Naive thymus-derived CD4-positive, alpha-beta T cell (primary cell): ENCODE data around the gene HDAC4. TPM values are rescaled to one million over a fixed set of nuclear protein-coding genes. Genes with fewer than 3 reads are reported as not detected.

Experiments
- ATAC-seq: fragments of 150-1000 bp; cut with Tn5 transposase; 2 replicates; pipeline ENCODE4 v1.10.0; 2021; ENCODE audit warnings: mild to moderate bottlenecking, moderate library complexity
- CTCF ChIA-PET: fragments of 350-600 bp; sonication (Branson Sonifier 250); formaldehyde crosslinking; loops from one replicate; lab custom pipeline; 2021; ENCODE audit warnings: antibody characterized with exemption; lab: Charles Lee
- POLR2A ChIA-PET: fragments of 350-600 bp; sonication (Branson Sonifier 250); formaldehyde crosslinking; loops from one replicate; lab custom pipeline; 2021; ENCODE audit warnings: antibody characterized with exemption, inconsistent platforms; lab: Charles Lee
- DNase-seq, 9 donors: peaks; one replicate each; pipeline versions ENCODE4 v3.0.0 to v3.0.0-alpha.2; 2020 to 2022; ENCODE audit warnings: mixed read lengths in 1 of 9
- H3K27ac ChIP-seq: one replicate; pipeline ENCODE4 v1.7.0; 2013; ENCODE audit warnings: mild to moderate bottlenecking, low read depth, low read length, moderate library complexity
- H3K27me3 ChIP-seq, 2 donors: one replicate each; pipeline ENCODE4 v1.7.0; 2013; ENCODE audit warnings: low read length in 2 of 2, mild to moderate bottlenecking in 2 of 2, moderate library complexity in 2 of 2; ENCODE audit not compliant: control insufficient read depth in 2 of 2, insufficient read depth in 2 of 2
- H3K36me3 ChIP-seq, 3 experiments: 1 replicate in 2 of 3; 2 replicates in 1 of 3; pipeline ENCODE4 v1.7.0; 2013; ENCODE audit warnings: low read length in 3 of 3, mild to moderate bottlenecking in 3 of 3, moderate library complexity in 1 of 3; ENCODE audit not compliant: insufficient read depth in 3 of 3, control insufficient read depth in 2 of 3
- H3K4me1 ChIP-seq, 2 donors: one replicate each; pipeline ENCODE4 v1.7.0; 2013; ENCODE audit warnings: low read length in 2 of 2, mild to moderate bottlenecking in 2 of 2, moderate library complexity in 1 of 2; ENCODE audit not compliant: control insufficient read depth in 2 of 2, insufficient read depth in 2 of 2
- H3K4me3 ChIP-seq: 2 replicates; pipeline ENCODE4 v1.7.0; 2013; ENCODE audit warnings: mild to moderate bottlenecking, low read length
- H3K9me3 ChIP-seq, 3 experiments: 1 replicate in 2 of 3; 2 replicates in 1 of 3; pipeline ENCODE4 v1.7.0; 2013; ENCODE audit warnings: low read length in 3 of 3; ENCODE audit not compliant: control insufficient read depth in 2 of 3
- H3K27ac Mint-ChIP-seq, 9 donors: one replicate each; pipeline ENCODE4 v1.8.0; 2020 to 2022; ENCODE audit warnings: mixed read lengths in 9 of 9, mild to moderate bottlenecking in 8 of 9, moderate library complexity in 5 of 9, inconsistent platforms in 2 of 9
- H3K27me3 Mint-ChIP-seq, 5 donors: one replicate each; pipeline ENCODE4 v1.8.0; 2021 to 2022; ENCODE audit warnings: mixed read lengths in 5 of 5, mild to moderate bottlenecking in 1 of 5
- H3K36me3 Mint-ChIP-seq, 5 donors: one replicate each; pipeline ENCODE4 v1.8.0; 2020 to 2022; ENCODE audit warnings: mixed read lengths in 5 of 5, mild to moderate bottlenecking in 3 of 5, inconsistent platforms in 1 of 5
- H3K4me1 Mint-ChIP-seq, 7 donors: one replicate each; pipeline ENCODE4 v1.8.0; 2020 to 2022; ENCODE audit warnings: mixed read lengths in 7 of 7, mild to moderate bottlenecking in 3 of 7, inconsistent platforms in 1 of 7
- H3K4me3 Mint-ChIP-seq, 10 donors: one replicate each; pipeline ENCODE4 v1.8.0; 2020 to 2022; ENCODE audit warnings: mild to moderate bottlenecking in 10 of 10, mixed read lengths in 10 of 10, moderate library complexity in 6 of 10, inconsistent platforms in 2 of 10
- H3K9me3 Mint-ChIP-seq, 11 donors: one replicate each; pipeline ENCODE4 v1.8.0; 2020 to 2022; ENCODE audit warnings: mixed read lengths in 11 of 11, mild to moderate bottlenecking in 4 of 11, inconsistent platforms in 1 of 11, moderate library complexity in 1 of 11
- intact Hi-C, 2 donors: fragments of 100-400 bp; cut with micrococcal nuclease; formaldehyde crosslinking; loops; one replicate each; pipeline ENCODE4 v1.15.1; 2023
- polyA plus RNA-seq, 2 donors: library from polyadenylated mRNA; unstranded; fragments of 300-500 nt; fragmentation: Illumina TruSeq; gene quantifications; one replicate each; pipeline ENCODE4 v1.2.3, GENCODE V29; 2021
- total RNA-seq, 6 experiments: library from RNA in 5 of 6; stranded (reverse) in 5 of 6; gene quantifications; 1 replicate in 5 of 6; 2 replicates in 1 of 6; pipeline ENCODE4 v1.2.3 and lab custom pipeline; 2021 to 2026

HDAC4 gene
- total and polyA plus RNA-seq, 7 experiments from 2014 or later, result 7.4 to 101 (median 55.3) TPM

DNA sequence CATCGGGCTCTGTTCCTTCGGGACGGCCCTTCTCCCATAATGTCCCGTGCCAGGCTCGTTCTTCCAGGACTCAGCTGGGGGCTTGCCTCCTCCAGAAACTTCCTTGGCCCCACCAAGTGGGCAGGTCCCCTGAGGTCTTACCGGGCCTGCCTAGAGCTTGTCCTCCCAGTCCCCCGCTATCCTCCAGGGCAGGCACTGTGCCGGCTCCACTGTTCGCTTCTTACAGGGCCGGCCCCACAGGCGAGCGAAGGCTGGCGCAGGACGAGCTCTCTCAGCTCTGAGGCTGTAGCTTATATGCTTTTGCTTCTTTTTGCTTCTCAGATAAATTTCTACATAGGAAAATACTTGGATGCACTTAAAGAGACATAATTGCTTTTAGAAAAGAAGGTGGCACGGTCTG lies 323.6 kb downstream of the HDAC4 start:
- H3K27ac Mint-ChIP-seq, result no peak overlapping the region
- no peak overlapping the region for H3K27ac ChIP-seq
- CTCF ChIA-PET, result no interaction called here
- H3K4me1 Mint-ChIP-seq, result no peaks in the 10 kb centered on the region
- H3K4me3 Mint-ChIP-seq, result no peak overlapping the region
- H3K9me3 ChIP-seq, result no peaks in the 10 kb centered on the region
- DNase-seq, result no peak
- no peaks in the 10 kb centered on the region for H3K27me3 Mint-ChIP-seq
- peaks cover 0 to 94% (median 0%) of the 10 kb centered on the region in 3 experiments for H3K36me3 ChIP-seq
- no peak for ATAC-seq
- no peaks in the 10 kb centered on the region for H3K9me3 Mint-ChIP-seq
- H3K27me3 ChIP-seq, result no peaks in the 10 kb centered on the region
- H3K36me3 Mint-ChIP-seq, result peaks cover 13 to 66% (median 23%) of the 10 kb centered on the region in 5 donors
- H3K4me3 ChIP-seq, result no peak overlapping the region
- intact Hi-C loops, result no loop called here
- no peaks in the 10 kb centered on the region for H3K4me1 ChIP-seq
- POLR2A ChIA-PET, result no interaction called here

DNA sequence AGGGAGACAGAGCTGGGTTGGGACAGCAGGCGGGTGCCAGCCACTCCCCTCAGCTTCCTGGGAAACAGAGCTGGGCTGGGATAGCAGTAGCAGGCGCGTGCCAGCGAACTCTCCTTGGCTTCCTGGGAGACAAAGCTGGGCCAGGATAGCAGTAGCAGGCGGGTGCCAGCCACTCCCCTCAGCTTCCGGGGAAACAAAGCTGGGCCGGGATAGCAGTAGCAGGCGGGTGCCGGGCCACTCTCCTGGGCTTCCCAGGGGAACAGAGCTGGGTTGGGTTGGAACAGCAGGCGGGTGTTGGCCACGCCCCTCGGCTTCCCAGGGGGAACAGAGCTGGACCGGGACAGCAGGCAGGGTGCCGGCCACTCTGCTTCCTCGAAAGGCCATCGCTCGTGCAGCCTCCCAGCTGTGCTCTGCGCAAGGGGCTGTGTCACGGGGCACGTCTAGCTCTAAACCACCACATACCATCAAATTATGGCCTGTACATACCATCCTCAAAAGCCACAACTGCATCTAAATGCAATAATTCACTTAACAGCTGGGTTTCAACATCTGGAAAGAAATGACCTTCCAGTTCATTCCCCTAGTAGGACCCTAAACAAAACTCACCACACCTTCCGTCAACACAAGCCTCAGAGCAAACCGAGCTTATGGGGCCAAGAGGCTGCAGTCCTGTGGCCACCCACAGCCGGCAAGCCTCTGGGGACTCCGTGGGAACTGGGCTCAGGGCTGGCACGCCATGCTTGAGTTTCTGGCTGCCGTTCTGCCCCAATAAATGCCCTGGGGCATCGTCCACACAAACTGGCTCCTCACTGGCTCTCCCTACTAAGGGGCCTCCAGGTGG lies 324.7 kb downstream of the HDAC4 start:
- intact Hi-C loops, result no loop called here
- no peaks in the 10 kb centered on the region for H3K9me3 Mint-ChIP-seq
- no peak overlapping the region for H3K27ac Mint-ChIP-seq
- Histone ChIP-seq H3K27me3 (no peaks in the 10 kb centered on the region), H3K36me3 (peaks cover 0 to 92% (median 0%) of the 10 kb centered on the region in 3 experiments), H3K9me3 (no peaks in the 10 kb centered on the region), H3K4me1 (no peaks in the 10 kb centered on the region), H3K27ac (no peak overlapping the region), H3K4me3 (no peak overlapping the region)
- ChIA-PET POLR2A (interaction anchor here (0.5 kb wide), 1 partner anchor 74 kb away, joined by 3 read pairs; no protein-coding TSS in a partner anchor), CTCF (interaction anchor here (0.5 kb wide), 1 partner anchor 551 kb away, joined by 3 read pairs; no protein-coding TSS in a partner anchor)
- H3K27me3 Mint-ChIP-seq, result no peaks in the 10 kb centered on the region
- ATAC-seq (no peak), DNase-seq (no peak)
- H3K4me1 Mint-ChIP-seq, result no peaks in the 10 kb centered on the region
- H3K36me3 Mint-ChIP-seq, result peaks cover 16 to 74% (median 26%) of the 10 kb centered on the region in 5 donors
- no peak overlapping the region for H3K4me3 Mint-ChIP-seq

DNA sequence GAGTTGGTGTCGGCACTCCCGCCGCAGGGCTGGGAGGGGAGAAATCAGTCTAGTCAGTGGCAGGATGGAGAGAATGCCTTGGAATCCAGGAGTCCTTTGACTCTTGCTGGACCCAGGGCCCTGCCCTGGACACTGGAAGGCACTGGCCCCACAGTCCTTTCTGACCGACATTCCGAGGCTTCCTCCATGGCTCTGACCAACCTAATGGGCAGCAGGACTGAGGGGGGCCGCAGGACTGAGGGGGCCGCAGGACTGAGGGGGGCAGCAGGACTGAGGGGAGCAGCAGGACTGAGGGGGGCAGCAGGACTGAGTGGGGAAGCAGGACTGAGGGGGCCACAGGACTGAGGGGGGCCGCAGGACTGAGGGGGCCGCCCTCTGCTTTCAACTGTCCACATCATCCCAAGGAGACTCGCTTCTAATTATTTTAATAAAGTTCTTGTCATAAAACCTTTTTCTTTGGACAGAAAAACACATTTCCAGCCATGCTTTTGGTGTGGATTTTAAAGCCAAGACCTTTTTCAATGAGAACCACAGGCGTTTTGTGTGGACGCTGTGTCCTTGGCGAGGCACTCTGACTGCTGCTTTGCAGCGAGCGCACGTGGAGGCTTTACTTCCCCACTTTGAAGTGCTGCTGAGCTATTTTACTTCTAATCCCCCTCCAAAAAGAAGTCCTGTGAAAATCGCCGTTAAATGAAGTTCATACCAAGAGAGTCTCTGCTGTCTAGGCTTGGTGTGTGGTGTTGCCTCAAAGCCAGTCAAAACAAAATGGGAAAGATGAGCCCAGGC lies 326.9 kb downstream of the HDAC4 start:
- no peaks in the 10 kb centered on the region for H3K27me3 ChIP-seq
- no peaks in the 10 kb centered on the region for H3K9me3 Mint-ChIP-seq
- H3K4me3 Mint-ChIP-seq, result no peak overlapping the region
- POLR2A ChIA-PET, result no interaction called here
- intact Hi-C loops, result no loop called here
- H3K4me3 ChIP-seq, result no peak overlapping the region
- no peak overlapping the region for H3K27ac ChIP-seq
- ATAC-seq (no peak), DNase-seq (no peak)
- H3K36me3 Mint-ChIP-seq, result peaks cover 13 to 63% (median 18%) of the 10 kb centered on the region in 5 donors
- no peaks in the 10 kb centered on the region for H3K4me1 ChIP-seq
- H3K36me3 ChIP-seq, result peaks cover 0 to 70% (median 0%) of the 10 kb centered on the region in 3 experiments
- no peaks in the 10 kb centered on the region for H3K9me3 ChIP-seq
- CTCF ChIA-PET, result no interaction called here
- H3K27me3 Mint-ChIP-seq, result no peaks in the 10 kb centered on the region
- H3K4me1 Mint-ChIP-seq, result peaks cover 0 to 3% (median 0%) of the 10 kb centered on the region in 7 donors
- peak overlapping the region in 1 of 9 donors; percentile 47 for H3K27ac Mint-ChIP-seq

DNA sequence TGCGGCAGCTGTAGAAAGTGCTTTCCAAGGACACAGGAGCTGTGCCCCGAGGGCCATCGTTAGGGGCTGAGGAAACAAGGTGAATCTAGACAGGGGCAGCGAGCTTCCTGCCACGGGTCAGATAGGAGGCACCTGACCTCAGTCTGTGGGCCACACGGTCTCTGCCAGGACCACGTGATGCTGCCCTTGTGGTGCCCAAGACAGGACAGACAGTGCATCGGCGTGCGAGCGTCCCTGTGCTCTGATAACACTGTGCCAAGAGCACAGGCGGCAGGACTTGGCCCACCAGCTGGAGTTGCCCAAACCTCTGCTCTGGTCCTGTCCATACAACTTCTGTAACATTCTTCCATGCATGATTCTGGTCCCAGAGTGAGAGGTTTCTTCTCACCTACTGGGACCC lies 327.6 kb downstream of the HDAC4 start:
- no peaks in the 10 kb centered on the region for H3K27me3 Mint-ChIP-seq
- Histone ChIP-seq H3K27ac (no peak overlapping the region), H3K9me3 (no peaks in the 10 kb centered on the region), H3K4me1 (no peaks in the 10 kb centered on the region), H3K27me3 (no peaks in the 10 kb centered on the region), H3K36me3 (peaks cover 0 to 66% (median 0%) of the 10 kb centered on the region in 3 experiments), H3K4me3 (no peak overlapping the region)
- H3K9me3 Mint-ChIP-seq, result no peaks in the 10 kb centered on the region
- H3K4me1 Mint-ChIP-seq, result peaks cover 0 to 3% (median 0%) of the 10 kb centered on the region in 7 donors
- peak; percentile 16 for ATAC-seq
- ChIA-PET POLR2A (no interaction called here), CTCF (no interaction called here)
- intact Hi-C loops, result no loop called here
- H3K4me3 Mint-ChIP-seq, result no peak overlapping the region
- peaks cover 13 to 63% (median 17%) of the 10 kb centered on the region in 5 donors for H3K36me3 Mint-ChIP-seq
- DNase-seq, result no peak
- no peak overlapping the region for H3K27ac Mint-ChIP-seq

DNA sequence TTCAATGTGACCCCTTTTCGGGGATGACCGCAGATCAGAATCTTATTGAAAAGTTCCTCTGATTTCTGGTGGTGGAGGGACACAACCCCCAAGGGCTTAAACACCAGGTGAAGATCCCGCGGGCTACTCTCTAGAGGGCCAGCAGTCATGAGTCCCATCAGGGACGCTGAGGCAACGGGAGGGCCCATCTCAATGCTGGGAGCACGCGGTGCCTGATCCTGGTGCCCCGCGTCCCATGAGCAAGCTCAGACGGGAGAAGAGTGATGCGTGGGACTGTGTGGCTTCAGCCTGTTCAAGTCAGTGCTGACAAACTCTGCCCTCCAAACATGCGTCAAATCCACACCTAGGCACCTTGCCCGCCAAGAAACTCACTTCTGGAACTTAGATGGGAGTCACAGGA lies 328.0 kb downstream of the HDAC4 start:
- ATAC-seq (no peak), DNase-seq (no peak)
- no peaks in the 10 kb centered on the region for H3K27me3 Mint-ChIP-seq
- Histone ChIP-seq H3K4me1 (no peaks in the 10 kb centered on the region), H3K4me3 (no peak overlapping the region), H3K9me3 (no peaks in the 10 kb centered on the region), H3K27me3 (no peaks in the 10 kb centered on the region), H3K27ac (no peak overlapping the region), H3K36me3 (peaks cover 0 to 66% (median 0%) of the 10 kb centered on the region in 3 experiments)
- intact Hi-C loops, result no loop called here
- peaks cover 13 to 62% (median 17%) of the 10 kb centered on the region in 5 donors for H3K36me3 Mint-ChIP-seq
- no peak overlapping the region for H3K27ac Mint-ChIP-seq
- no peak overlapping the region for H3K4me3 Mint-ChIP-seq
- CTCF ChIA-PET, result interaction anchor here (0.7 kb wide), 1 partner anchor 324 kb away, joined by 3 read pairs; no protein-coding TSS in a partner anchor
- H3K9me3 Mint-ChIP-seq, result no peaks in the 10 kb centered on the region
- peaks cover 0 to 3% (median 0%) of the 10 kb centered on the region in 7 donors for H3K4me1 Mint-ChIP-seq
- POLR2A ChIA-PET, result no interaction called here

DNA sequence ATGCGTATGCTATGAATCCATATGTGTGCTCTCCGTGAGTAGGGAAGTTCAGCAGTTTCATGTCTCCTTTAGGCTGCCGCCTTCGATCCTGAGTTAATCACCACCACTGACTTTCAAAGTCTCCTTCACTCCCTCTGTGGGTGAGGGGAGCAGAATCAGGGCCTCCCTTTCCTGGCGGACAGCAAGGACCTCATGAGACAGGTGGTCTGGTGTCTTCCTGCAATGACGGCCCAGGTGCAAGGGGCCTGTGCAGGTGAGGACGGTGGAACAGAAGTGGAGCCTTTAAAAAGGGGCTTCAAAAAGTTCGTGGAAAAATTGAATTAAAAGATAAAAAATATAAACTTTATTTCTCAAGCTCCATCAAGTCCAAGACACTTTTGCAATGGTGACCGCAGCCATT lies 330.4 kb downstream of the HDAC4 start:
- ChIA-PET CTCF (no interaction called here), POLR2A (no interaction called here)
- H3K27ac Mint-ChIP-seq, result no peak overlapping the region
- no peaks in the 10 kb centered on the region for H3K27me3 Mint-ChIP-seq
- Histone ChIP-seq H3K27me3 (no peaks in the 10 kb centered on the region), H3K4me1 (no peaks in the 10 kb centered on the region), H3K27ac (no peak overlapping the region), H3K9me3 (no peaks in the 10 kb centered on the region), H3K4me3 (no peak overlapping the region), H3K36me3 (peaks cover 0 to 66% (median 2%) of the 10 kb centered on the region in 3 experiments)
- no peak for ATAC-seq
- H3K36me3 Mint-ChIP-seq, result peaks cover 12 to 50% (median 17%) of the 10 kb centered on the region in 5 donors
- DNase-seq, result no peak
- peaks cover 0 to 3% (median 0%) of the 10 kb centered on the region in 7 donors for H3K4me1 Mint-ChIP-seq
- no peak overlapping the region for H3K4me3 Mint-ChIP-seq
- no peaks in the 10 kb centered on the region for H3K9me3 Mint-ChIP-seq
- intact Hi-C loops, result no loop called here
